Activated CD8-positive, alpha-beta T cell treated with anti-CD3 and anti-CD28 coated beads for 36 hours (primary cell): ENCODE data around the gene FOLR1. TPM values are rescaled to one million over a fixed set of nuclear protein-coding genes. Genes with fewer than 3 reads are reported as not detected.
"Not testable (repeated sequence)": the region's sequence is repeated elsewhere in the genome, so short reads cannot be mapped to it uniquely, and the experiment has no call there.

Experiments
- ATAC-seq: fragments of 200-7000 bp; cut with Tn5 transposase; one replicate; pipeline ENCODE4 v1.10.0; 2021; ENCODE audit warnings: mild to moderate bottlenecking, moderate library complexity
- CTCF ChIA-PET: fragments of 350-600 bp; sonication (Branson Sonifier 250); formaldehyde crosslinking; loops from one replicate; lab custom pipeline; 2021; ENCODE audit warnings: antibody characterized with exemption; lab: Charles Lee
- POLR2A ChIA-PET: fragments of 350-600 bp; sonication (Branson Sonifier 250); formaldehyde crosslinking; loops from one replicate; lab custom pipeline; 2021; ENCODE audit warnings: antibody characterized with exemption; lab: Charles Lee
- DNase-seq: peaks from one replicate; pipeline ENCODE4 v3.0.0-alpha.2; 2020
- H3K27ac Mint-ChIP-seq: one replicate; pipeline ENCODE4 v1.8.0; 2021; ENCODE audit warnings: mild to moderate bottlenecking, mixed read lengths
- H3K27me3 Mint-ChIP-seq: one replicate; pipeline ENCODE4 v1.8.0; 2021; ENCODE audit warnings: mixed read lengths
- H3K36me3 Mint-ChIP-seq: one replicate; pipeline ENCODE4 v1.8.0; 2021; ENCODE audit warnings: low read depth, mixed read lengths
- H3K4me1 Mint-ChIP-seq: one replicate; pipeline ENCODE4 v1.8.0; 2021; ENCODE audit warnings: low read depth, mixed read lengths
- H3K4me3 Mint-ChIP-seq: one replicate; pipeline ENCODE4 v1.8.0; 2021; ENCODE audit warnings: mild to moderate bottlenecking, moderate library complexity, mixed read lengths
- H3K9me3 Mint-ChIP-seq: one replicate; pipeline ENCODE4 v1.8.0; 2021; ENCODE audit warnings: mixed read lengths
- intact Hi-C: fragments of 100-400 bp; cut with micrococcal nuclease; formaldehyde crosslinking; loops from one replicate; pipeline ENCODE4 v1.10.0; 2022
- total RNA-seq, 2 experiments: library from RNA; stranded (reverse); gene quantifications; one replicate each; pipeline ENCODE4 v1.2.3, GENCODE V29; 2021
- TF ChIP-seq, protein P1 (sequence below): fragments of 200-600 bp; IDR thresholded peaks from one replicate; pipeline ENCODE4 v1.8.0; 2022; ENCODE audit warnings: antibody characterized with exemption, mild to moderate bottlenecking

FOLR1 gene
- total RNA-seq, result not detected

DNA sequence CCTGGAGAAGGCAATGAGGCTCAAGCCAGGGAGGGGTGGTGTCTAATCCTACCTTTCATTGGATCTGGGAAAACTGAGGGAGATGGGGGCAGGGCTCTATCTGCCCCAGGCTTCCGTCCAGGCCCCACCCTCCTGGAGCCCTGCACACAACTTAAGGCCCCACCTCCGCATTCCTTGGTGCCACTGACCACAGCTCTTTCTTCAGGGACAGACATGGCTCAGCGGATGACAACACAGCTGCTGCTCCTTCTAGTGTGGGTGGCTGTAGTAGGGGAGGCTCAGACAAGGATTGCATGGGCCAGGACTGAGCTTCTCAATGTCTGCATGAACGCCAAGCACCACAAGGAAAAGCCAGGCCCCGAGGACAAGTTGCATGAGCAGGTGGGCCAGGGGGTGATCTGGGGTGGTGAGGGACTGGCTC lies at the start of gene FOLR1:
TSS of gene FOLR1 (plus strand) at position 180 of the 421 bp plus-strand sequence. CDS start at position 214, 34 bp downstream.
- Mint-ChIP-seq H3K27ac (no peak within 1 kb of the TSS), H3K36me3 (no peaks in the 10 kb centered on the region), H3K9me3 (no peaks in the 10 kb centered on the region), H3K4me1 (no peaks in the 10 kb centered on the region), H3K27me3 (no peaks in the 10 kb centered on the region), H3K4me3 (no peak within 1 kb of the TSS)
- DNase-seq, result no peak
- CTCF ChIA-PET, result interaction anchor here (1.7 to 4.0 kb wide), 2 partner anchors 9 to 47 kb away, joined by 3 to 12 read pairs; no protein-coding TSS in a partner anchor
- ATAC-seq, result no peak
- POLR2A ChIA-PET, result no interaction called here
- TF ChIP-seq, protein P1, sequence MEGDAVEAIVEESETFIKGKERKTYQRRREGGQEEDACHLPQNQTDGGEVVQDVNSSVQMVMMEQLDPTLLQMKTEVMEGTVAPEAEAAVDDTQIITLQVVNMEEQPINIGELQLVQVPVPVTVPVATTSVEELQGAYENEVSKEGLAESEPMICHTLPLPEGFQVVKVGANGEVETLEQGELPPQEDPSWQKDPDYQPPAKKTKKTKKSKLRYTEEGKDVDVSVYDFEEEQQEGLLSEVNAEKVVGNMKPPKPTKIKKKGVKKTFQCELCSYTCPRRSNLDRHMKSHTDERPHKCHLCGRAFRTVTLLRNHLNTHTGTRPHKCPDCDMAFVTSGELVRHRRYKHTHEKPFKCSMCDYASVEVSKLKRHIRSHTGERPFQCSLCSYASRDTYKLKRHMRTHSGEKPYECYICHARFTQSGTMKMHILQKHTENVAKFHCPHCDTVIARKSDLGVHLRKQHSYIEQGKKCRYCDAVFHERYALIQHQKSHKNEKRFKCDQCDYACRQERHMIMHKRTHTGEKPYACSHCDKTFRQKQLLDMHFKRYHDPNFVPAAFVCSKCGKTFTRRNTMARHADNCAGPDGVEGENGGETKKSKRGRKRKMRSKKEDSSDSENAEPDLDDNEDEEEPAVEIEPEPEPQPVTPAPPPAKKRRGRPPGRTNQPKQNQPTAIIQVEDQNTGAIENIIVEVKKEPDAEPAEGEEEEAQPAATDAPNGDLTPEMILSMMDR, result no peak
- intact Hi-C loops, result no loop called here

GRCh38 chr11:72142543-72142942 lies 49.4 kb upstream of the FOLR1 start:
- H3K36me3 Mint-ChIP-seq, H3K27ac Mint-ChIP-seq, H3K4me3 Mint-ChIP-seq, H3K9me3 Mint-ChIP-seq, intact Hi-C loops, DNase-seq, POLR2A ChIA-PET, ATAC-seq, H3K27me3 Mint-ChIP-seq: not testable (repeated sequence)
- H3K4me1 Mint-ChIP-seq, result peaks cover 12% of the 10 kb centered on the region
- CTCF ChIA-PET, result interaction anchor here (1.2 to 4.0 kb wide), 12 partner anchors 12 to 165 kb away, joined by 3 to 61 read pairs (median 14); partner anchors contain the start of gene LAMTOR1

DNA sequence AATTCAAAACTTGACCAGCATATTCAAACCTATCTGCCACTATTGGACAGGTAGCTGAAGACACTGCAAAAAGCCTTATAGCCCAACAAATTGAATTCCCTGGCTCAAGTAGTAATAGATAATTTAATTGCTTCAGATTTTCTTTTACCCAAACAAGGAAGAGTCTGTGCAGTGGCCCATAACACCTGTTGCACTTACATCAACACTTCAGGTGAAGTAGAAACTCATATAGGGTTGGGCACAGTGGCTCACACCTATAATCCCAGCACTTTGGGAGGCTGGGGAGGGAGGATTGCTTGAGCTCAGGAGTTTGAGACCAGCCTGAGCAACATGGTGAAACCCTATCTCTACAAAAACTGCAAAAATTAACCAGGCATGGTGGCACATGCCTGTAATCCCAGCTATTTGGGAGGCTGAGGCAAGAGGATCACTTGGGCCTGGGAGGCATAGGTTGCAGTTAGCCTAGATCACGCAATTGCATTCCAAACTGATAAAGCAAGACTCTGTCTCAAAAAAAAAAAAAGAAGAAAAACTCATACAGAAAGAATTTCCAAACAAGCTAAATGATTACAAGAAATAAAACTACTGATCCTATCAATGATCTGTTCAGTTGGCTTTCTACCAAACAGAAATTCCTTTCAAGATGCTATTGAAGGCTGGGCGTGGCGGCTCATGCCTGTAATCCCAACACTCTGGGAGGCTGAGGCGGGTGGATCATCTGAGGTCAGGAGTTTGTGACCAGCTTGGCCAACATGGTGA lies 47.0 kb upstream of the FOLR1 start:
- H3K4me1 Mint-ChIP-seq, result peaks cover 12% of the 10 kb centered on the region
- ChIA-PET POLR2A (interaction anchor here (1.0 to 2.1 kb wide), 2 partner anchors 9 to 168 kb away, joined by 3 to 5 read pairs; no protein-coding TSS in a partner anchor), CTCF (interaction anchor here (0.6 to 4.0 kb wide), 38 partner anchors 9 to 1730 kb away, joined by 3 to 61 read pairs (median 9); partner anchors contain the start of genes ANAPC15, FOLR3, LAMTOR1 and XNDC1N)
- TF ChIP-seq, protein P1, result no peak
- intact Hi-C loops, result no loop called here
- ATAC-seq, result no peak
- H3K27me3 Mint-ChIP-seq, result peaks cover 3% of the 10 kb centered on the region
- H3K27ac Mint-ChIP-seq, result no peak overlapping the region
- H3K36me3 Mint-ChIP-seq, result no peaks in the 10 kb centered on the region
- no peak for DNase-seq
- no peaks in the 10 kb centered on the region for H3K9me3 Mint-ChIP-seq
- no peak overlapping the region for H3K4me3 Mint-ChIP-seq

DNA sequence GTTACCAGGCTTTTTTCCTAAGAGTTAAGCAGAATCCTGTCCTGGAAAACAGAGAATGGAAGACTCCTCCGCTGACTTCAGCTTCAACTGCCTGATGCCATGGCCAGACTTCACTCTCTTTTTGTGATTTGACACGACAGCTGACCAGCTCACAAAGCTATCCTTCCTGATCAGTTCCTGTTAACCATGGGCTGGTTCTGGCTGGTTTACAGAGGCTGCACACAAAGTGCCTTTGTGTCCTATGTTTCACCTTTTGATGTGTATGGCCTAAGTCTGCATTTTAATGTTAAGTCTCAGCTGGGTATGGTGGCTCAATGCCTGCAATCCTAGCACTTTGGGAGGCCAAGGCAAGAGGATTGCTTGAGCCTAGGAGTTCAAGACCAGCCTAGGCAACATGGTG lies 45.3 kb upstream of the FOLR1 start:
- peaks cover 3% of the 10 kb centered on the region for H3K27me3 Mint-ChIP-seq

GRCh38 chr11:72150882-72151281 lies 41.1 kb upstream of the FOLR1 start:
- H3K27me3 Mint-ChIP-seq, result no peaks in the 10 kb centered on the region
- no peaks in the 10 kb centered on the region for H3K4me1 Mint-ChIP-seq
- H3K9me3 Mint-ChIP-seq, result no peaks in the 10 kb centered on the region
- CTCF ChIA-PET, result interaction anchor here (1.8 kb wide), 1 partner anchor 32 kb away, joined by 5 read pairs; no protein-coding TSS in a partner anchor
- no peak overlapping the region for H3K4me3 Mint-ChIP-seq
- no peak for DNase-seq
- H3K36me3 Mint-ChIP-seq, result no peaks in the 10 kb centered on the region
- H3K27ac Mint-ChIP-seq, result no peak overlapping the region
- intact Hi-C loops, result no loop called here
- TF ChIP-seq, protein P1, result no peak
- POLR2A ChIA-PET, result no interaction called here
- ATAC-seq, result no peak

More for the DNA sequence above, 45.3 kb upstream of the FOLR1 start:
- ChIA-PET CTCF (interaction anchor here (1.1 to 4.0 kb wide), 6 partner anchors 13 to 284 kb away, joined by 3 to 61 read pairs (median 6); no protein-coding TSS in a partner anchor), POLR2A (no interaction called here)
- Mint-ChIP-seq H3K9me3 (no peaks in the 10 kb centered on the region), H3K4me1 (peaks cover 4% of the 10 kb centered on the region), H3K36me3 (no peaks in the 10 kb centered on the region), H3K4me3 (no peak overlapping the region), H3K27ac (no peak overlapping the region)
- intact Hi-C loops, result no loop called here
- ATAC-seq (no peak), DNase-seq (no peak)
- TF ChIP-seq, protein P1, result no peak

DNA sequence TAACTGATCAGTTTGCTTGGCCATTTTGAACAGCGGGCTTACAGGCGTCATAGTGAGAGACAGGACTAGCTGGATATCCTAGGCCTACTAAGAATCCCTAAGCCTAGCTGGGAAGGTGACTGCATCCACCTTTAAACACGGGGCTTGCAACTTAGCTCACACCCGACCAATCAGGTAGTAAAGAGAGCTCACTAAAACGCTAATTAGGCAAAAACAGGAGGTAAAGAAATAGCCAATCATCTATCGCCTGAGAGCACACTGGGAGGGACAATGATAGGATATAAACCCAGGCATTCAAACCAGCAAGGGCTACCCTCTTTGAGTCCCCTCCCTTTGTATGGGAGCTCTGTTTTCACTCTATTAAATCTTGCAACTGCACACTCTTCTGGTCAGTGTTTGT lies 38.1 kb upstream of the FOLR1 start:
- H3K36me3 Mint-ChIP-seq, intact Hi-C loops: not testable (repeated sequence)

More for the DNA sequence above, 38.1 kb upstream of the FOLR1 start:
- H3K27me3 Mint-ChIP-seq, H3K9me3 Mint-ChIP-seq, H3K4me3 Mint-ChIP-seq, DNase-seq, H3K4me1 Mint-ChIP-seq, ATAC-seq, H3K27ac Mint-ChIP-seq: not testable (repeated sequence)
- ChIA-PET CTCF (interaction anchor here (0.8 to 2.2 kb wide), 3 partner anchors 10 to 129 kb away, joined by 3 to 17 read pairs (median 4); no protein-coding TSS in a partner anchor), POLR2A (interaction anchor here (0.7 to 0.8 kb wide), 2 partner anchors 9 to 226 kb away, joined by 3 to 5 read pairs; no protein-coding TSS in a partner anchor)
